KMS-11 (cell line): ENCODE data around the gene KCTD7.
"Not testable (repeated sequence)": the region's sequence is repeated elsewhere in the genome, so short reads cannot be mapped to it uniquely, and the experiment has no call there.

Experiments used
- H2AFZ ChIP-seq: fragments of 200-600 bp; sonication (generic); 2 replicates; pipeline ENCODE4 v1.6.1; 2016; ENCODE audit warnings: antibody characterized with exemption, mixed run types, low read depth
- H3K27ac ChIP-seq: fragments of 200-600 bp; sonication (generic); 2 replicates; pipeline ENCODE4 v1.6.1; 2016; ENCODE audit warnings: mild to moderate bottlenecking, mixed run types
- H3K27me3 ChIP-seq: fragments of 200-600 bp; sonication (generic); 2 replicates; pipeline ENCODE4 v1.6.1; 2017; ENCODE audit warnings: mild to moderate bottlenecking, low read depth, mixed run types, moderate library complexity; ENCODE audit not compliant: insufficient read depth
- H3K36me3 ChIP-seq: fragments of 200-600 bp; sonication (generic); 2 replicates; pipeline ENCODE4 v1.6.1; 2017; ENCODE audit warnings: mild to moderate bottlenecking, mixed run types; ENCODE audit not compliant: insufficient read depth
- H3K4me1 ChIP-seq: fragments of 200-600 bp; sonication (generic); 2 replicates; pipeline ENCODE4 v1.6.1; 2016; ENCODE audit warnings: mild to moderate bottlenecking, low read depth, mixed run types; ENCODE audit not compliant: poor library complexity, severe bottlenecking
- H3K4me2 ChIP-seq: fragments of 200-600 bp; sonication (generic); 2 replicates; pipeline ENCODE4 v1.7.0; 2016; ENCODE audit warnings: mild to moderate bottlenecking, mixed run types
- H3K4me3 ChIP-seq: fragments of 200-600 bp; sonication (generic); IDR thresholded peaks from 2 replicates; pipeline ENCODE4 v1.6.1; 2017; ENCODE audit warnings: low read depth, low read length, mixed read lengths; ENCODE audit not compliant: insufficient read depth
- H3K79me2 ChIP-seq: fragments of 200-600 bp; sonication (generic); 2 replicates; pipeline ENCODE4 v1.6.1; 2016; ENCODE audit warnings: low read depth, mixed run types; ENCODE audit not compliant: insufficient read depth
- H3K9ac ChIP-seq: fragments of 200-600 bp; sonication (generic); 2 replicates; pipeline ENCODE4 v1.6.1; 2016; ENCODE audit warnings: mild to moderate bottlenecking, mixed run types
- H4K20me1 ChIP-seq: fragments of 200-600 bp; sonication (generic); 2 replicates; pipeline ENCODE4 v1.6.1; 2016; ENCODE audit warnings: mild to moderate bottlenecking, mixed run types; ENCODE audit not compliant: insufficient read depth
- CTCF ChIP-seq: fragments of 200-600 bp; sonication (generic); conservative IDR thresholded peaks from 2 replicates; pipeline ENCODE4 v1.6.1; 2017; ENCODE audit warnings: low read depth, mild to moderate bottlenecking, antibody characterized with exemption, low read length, moderate library complexity, mixed read lengths

Gene KCTD7

GRCh38 chr7:66669496-66669895 is 40.8 kb downstream of the KCTD7 start:
- Histone ChIP-seq H2AFZ (no peak overlapping the region), H3K36me3 (no peaks in the 10 kb centered on the region), H3K4me1 (no peaks in the 10 kb centered on the region), H3K9ac (no peak overlapping the region), H4K20me1 (no peaks in the 10 kb centered on the region), H3K4me3 (no peak overlapping the region), H3K27me3 (no peaks in the 10 kb centered on the region), H3K79me2 (no peaks in the 10 kb centered on the region), H3K27ac (no peak overlapping the region), H3K4me2 (no peak overlapping the region)
- no peak for TF ChIP-seq CTCF

- no peak for TF ChIP-seq CTCF
- Histone ChIP-seq H3K4me3 (no peak overlapping the region), H3K36me3 (no peaks in the 10 kb centered on the region), H3K9ac (no peak overlapping the region), H3K27ac (no peak overlapping the region), H3K4me1 (no peaks in the 10 kb centered on the region), H2AFZ (no peak overlapping the region), H3K27me3 (no peaks in the 10 kb centered on the region), H3K4me2 (no peak overlapping the region), H3K79me2 (no peaks in the 10 kb centered on the region), H4K20me1 (no peaks in the 10 kb centered on the region)
Observed at GRCh38 chr7:66671034-66671433, 42.4 kb downstream of the KCTD7 start.

GRCh38 chr7:66671486-66671885 is 42.8 kb downstream of the KCTD7 start:
- not testable (repeated sequence) for H3K4me1 ChIP-seq, H3K4me2 ChIP-seq, H3K27me3 ChIP-seq, H3K4me3 ChIP-seq, H3K27ac ChIP-seq, H2AFZ ChIP-seq, H3K79me2 ChIP-seq, H3K9ac ChIP-seq, H3K36me3 ChIP-seq, H4K20me1 ChIP-seq

- not testable (repeated sequence) for H2AFZ ChIP-seq, H3K79me2 ChIP-seq, H3K4me2 ChIP-seq, H3K27me3 ChIP-seq, H3K9ac ChIP-seq, H4K20me1 ChIP-seq, H3K4me3 ChIP-seq, H3K4me1 ChIP-seq, H3K36me3 ChIP-seq, H3K27ac ChIP-seq
Observed at GRCh38 chr7:66672432-66673123, 43.9 kb downstream of the KCTD7 start.

GRCh38 chr7:66673124-66673640 is 44.5 kb downstream of the KCTD7 start:
- not testable (repeated sequence) for H2AFZ ChIP-seq, H3K79me2 ChIP-seq, H3K4me1 ChIP-seq, H3K4me3 ChIP-seq, H3K36me3 ChIP-seq, H3K27me3 ChIP-seq, H4K20me1 ChIP-seq, H3K9ac ChIP-seq, H3K4me2 ChIP-seq, H3K27ac ChIP-seq

- no peak overlapping the region for H3K4me3 ChIP-seq
- no peak overlapping the region for H3K27ac ChIP-seq
- no peak overlapping the region for H3K9ac ChIP-seq
- no peak overlapping the region for H3K4me2 ChIP-seq
- no peak overlapping the region for H2AFZ ChIP-seq
- H4K20me1 ChIP-seq = no peaks in the 10 kb centered on the region
- H3K36me3 ChIP-seq = no peaks in the 10 kb centered on the region
- peaks cover 8% of the 10 kb centered on the region; the same call in 1 of the 2 replicates for H3K79me2 ChIP-seq
- no peak for TF ChIP-seq CTCF
- H3K27me3 ChIP-seq = no peaks in the 10 kb centered on the region
- H3K4me1 ChIP-seq = peaks cover 7% of the 10 kb centered on the region
Observed at GRCh38 chr7:66679633-66680244, 51.1 kb downstream of the KCTD7 start.
